ENCODE data around the gene ZNF189.

DNA sequence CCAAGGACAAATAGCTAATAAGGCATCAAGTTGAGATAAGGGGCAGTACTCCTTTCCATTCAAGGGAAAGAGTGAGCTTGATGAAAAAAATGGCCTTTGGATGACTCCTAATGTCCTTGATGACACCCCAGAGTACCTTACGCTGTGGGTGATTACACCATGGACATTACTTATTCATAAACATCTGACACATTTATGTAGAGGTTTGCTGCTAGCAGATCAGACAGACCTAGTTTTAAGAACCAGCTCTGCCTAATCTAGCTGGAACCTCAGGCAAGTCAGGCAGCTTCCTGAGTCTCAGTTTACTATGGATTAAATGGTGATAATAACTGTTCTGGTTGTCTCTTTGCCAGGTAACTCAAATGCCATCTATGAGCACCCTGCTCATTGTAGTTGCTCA is 34.1 kb downstream of the ZNF189 start:
- TF ChIP-seq, protein P1, sequence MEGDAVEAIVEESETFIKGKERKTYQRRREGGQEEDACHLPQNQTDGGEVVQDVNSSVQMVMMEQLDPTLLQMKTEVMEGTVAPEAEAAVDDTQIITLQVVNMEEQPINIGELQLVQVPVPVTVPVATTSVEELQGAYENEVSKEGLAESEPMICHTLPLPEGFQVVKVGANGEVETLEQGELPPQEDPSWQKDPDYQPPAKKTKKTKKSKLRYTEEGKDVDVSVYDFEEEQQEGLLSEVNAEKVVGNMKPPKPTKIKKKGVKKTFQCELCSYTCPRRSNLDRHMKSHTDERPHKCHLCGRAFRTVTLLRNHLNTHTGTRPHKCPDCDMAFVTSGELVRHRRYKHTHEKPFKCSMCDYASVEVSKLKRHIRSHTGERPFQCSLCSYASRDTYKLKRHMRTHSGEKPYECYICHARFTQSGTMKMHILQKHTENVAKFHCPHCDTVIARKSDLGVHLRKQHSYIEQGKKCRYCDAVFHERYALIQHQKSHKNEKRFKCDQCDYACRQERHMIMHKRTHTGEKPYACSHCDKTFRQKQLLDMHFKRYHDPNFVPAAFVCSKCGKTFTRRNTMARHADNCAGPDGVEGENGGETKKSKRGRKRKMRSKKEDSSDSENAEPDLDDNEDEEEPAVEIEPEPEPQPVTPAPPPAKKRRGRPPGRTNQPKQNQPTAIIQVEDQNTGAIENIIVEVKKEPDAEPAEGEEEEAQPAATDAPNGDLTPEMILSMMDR (conservative IDR thresholded peaks at IDR 0.05) = no peak
- no peak for TF ChIP-seq ZFX (IDR thresholded peaks at IDR 0.05)
